ENCODE results near the gene OS9. TPM values are rescaled to one million over a fixed set of nuclear protein-coding genes. Genes with fewer than 3 reads are reported as not detected.

The OS9 gene
- total RNA-seq, 4 donors from 2014 or later, result 185 to 288 (median 224) TPM

- 47 to 51% methylated on average over 5 of the region's 5 CpGs for WGBS, 2 donors
- no peak for DNase-seq (ENCODE audit: low spot score in 2 of 2)
- Histone ChIP-seq H3K4me3 (no peak overlapping the region), H3K27ac (no peak overlapping the region), H3K27me3 (peaks cover 0 to 22% of the 10 kb centered on the region in 2 donors), H3K4me1 (peaks cover 0 to 19% (median 0%) of the 10 kb centered on the region in 4 donors), H3K9me3 (no peaks in the 10 kb centered on the region), H3K36me3 (no peaks in the 10 kb centered on the region)
- TF ChIP-seq CTCF (IDR thresholded peaks at IDR 0.05), result no peak
- TF ChIP-seq EP300 (IDR thresholded peaks at IDR 0.05), result no peak
- no peak for TF ChIP-seq POLR2A (IDR thresholded peaks at IDR 0.05)
Measured at GRCh38 chr12:57729321-57729844, 35.5 kb downstream of the OS9 start.

GRCh38 chr12:57730336-57731067, 36.6 kb downstream of the OS9 start:
- no peaks in the 10 kb centered on the region for H3K36me3 ChIP-seq
- peaks cover 3 to 33% of the 10 kb centered on the region in 2 donors for H3K27me3 ChIP-seq
- H3K4me1 ChIP-seq, result peaks cover 0 to 20% (median 0%) of the 10 kb centered on the region in 4 donors
- 76 to 77% methylated on average over 13 of the region's 13 CpGs for WGBS, 2 donors
- DNase-seq (ENCODE audit: low spot score in 2 of 2), result no peak
- no peak for TF ChIP-seq EP300 (IDR thresholded peaks at IDR 0.05)
- TF ChIP-seq POLR2A (IDR thresholded peaks at IDR 0.05), result no peak
- no peak for TF ChIP-seq CTCF (IDR thresholded peaks at IDR 0.05)
- no peak overlapping the region for H3K27ac ChIP-seq
- no peaks in the 10 kb centered on the region for H3K9me3 ChIP-seq
- no peak overlapping the region for H3K4me3 ChIP-seq

- TF ChIP-seq EP300 (IDR thresholded peaks at IDR 0.05) (no peak), POLR2A (IDR thresholded peaks at IDR 0.05) (no peak), CTCF (IDR thresholded peaks at IDR 0.05) (no peak)
- 75 to 76% methylated on average over 19 of the region's 19 CpGs for WGBS, 2 donors
- H3K27ac ChIP-seq, result no peak overlapping the region
- H3K4me1 ChIP-seq, result peaks cover 0 to 24% (median 7%) of the 10 kb centered on the region in 4 donors
- H3K27me3 ChIP-seq, result peaks cover 6 to 44% of the 10 kb centered on the region in 2 donors
- H3K9me3 ChIP-seq, result no peaks in the 10 kb centered on the region
- no peak for DNase-seq (ENCODE audit: low spot score in 2 of 2)
- no peak overlapping the region for H3K4me3 ChIP-seq
- H3K36me3 ChIP-seq, result no peaks in the 10 kb centered on the region
Measured at GRCh38 chr12:57731411-57732080, 37.6 kb downstream of the OS9 start.

- WGBS, 2 donors, result 75 to 83% methylated on average over 4 of the region's 4 CpGs
- TF ChIP-seq EP300 (IDR thresholded peaks at IDR 0.05) (no peak), POLR2A (IDR thresholded peaks at IDR 0.05) (no peak), CTCF (IDR thresholded peaks at IDR 0.05) (no peak)
- DNase-seq (ENCODE audit: low spot score in 2 of 2), result no peak
- H3K4me1 ChIP-seq, result peaks cover 0 to 26% (median 11%) of the 10 kb centered on the region in 4 donors
- H3K27me3 ChIP-seq, result peaks cover 7 to 51% of the 10 kb centered on the region in 2 donors
- H3K27ac ChIP-seq, result no peak overlapping the region
- H3K9me3 ChIP-seq, result no peaks in the 10 kb centered on the region
- no peak overlapping the region for H3K4me3 ChIP-seq
- no peaks in the 10 kb centered on the region for H3K36me3 ChIP-seq
Measured at GRCh38 chr12:57732270-57732669, 38.3 kb downstream of the OS9 start.
